GM18499 (cell line): ENCODE results near the gene STARD3NL.
"Not testable (repeated sequence)": the region's sequence is repeated elsewhere in the genome, so short reads cannot be mapped to it uniquely, and the experiment has no call there.

Source experiments
- ATAC-seq: cut with Tn5 transposase; IDR thresholded peaks from one replicate; pipeline ENCODE4 v1.9.1; 2021; ENCODE audit warnings: moderate number of reproducible peaks; ENCODE audit not compliant: insufficient read depth, unreplicated experiment

STARD3NL gene, protein sequence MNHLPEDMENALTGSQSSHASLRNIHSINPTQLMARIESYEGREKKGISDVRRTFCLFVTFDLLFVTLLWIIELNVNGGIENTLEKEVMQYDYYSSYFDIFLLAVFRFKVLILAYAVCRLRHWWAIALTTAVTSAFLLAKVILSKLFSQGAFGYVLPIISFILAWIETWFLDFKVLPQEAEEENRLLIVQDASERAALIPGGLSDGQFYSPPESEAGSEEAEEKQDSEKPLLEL

DNA sequence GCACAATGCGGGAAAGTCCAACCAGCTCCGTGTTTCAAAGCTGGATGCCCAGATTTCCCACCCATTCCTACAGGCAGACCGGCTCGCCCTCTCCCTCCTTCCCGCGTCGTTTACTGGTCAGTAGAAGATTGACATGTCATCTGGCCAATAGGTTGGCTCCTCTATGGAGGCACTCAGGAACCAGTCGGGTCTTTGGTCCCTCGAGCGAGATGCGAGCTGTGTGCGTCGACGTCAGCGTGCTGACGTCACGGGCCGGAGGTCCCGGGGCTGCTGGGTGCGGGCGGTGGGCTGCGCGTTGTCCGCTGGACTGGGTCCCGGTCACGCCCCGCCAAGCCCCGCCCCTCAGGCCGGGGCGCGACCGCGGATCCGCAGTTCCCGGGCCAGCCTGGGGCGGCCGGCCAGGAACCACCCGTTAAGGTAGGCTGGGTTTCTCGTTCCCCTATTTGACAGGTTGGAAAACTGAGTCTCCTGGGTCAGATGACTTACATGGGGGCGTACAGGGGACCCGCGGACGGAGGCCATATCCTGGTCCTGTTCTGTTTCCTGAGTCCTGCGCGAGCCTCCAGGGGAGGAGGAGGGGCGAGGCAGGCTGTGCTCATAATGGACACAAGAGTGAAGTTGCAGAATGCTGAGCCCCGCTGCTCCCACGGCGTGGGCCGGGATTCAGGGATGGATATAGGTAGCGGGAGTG, at the start of gene STARD3NL:
TSS of gene STARD3NL (plus strand) at position 242 of the 691 bp plus-strand sequence. CDS start 29,260 bp downstream, outside the sequence.
- ATAC-seq = peak; percentile 94

DNA sequence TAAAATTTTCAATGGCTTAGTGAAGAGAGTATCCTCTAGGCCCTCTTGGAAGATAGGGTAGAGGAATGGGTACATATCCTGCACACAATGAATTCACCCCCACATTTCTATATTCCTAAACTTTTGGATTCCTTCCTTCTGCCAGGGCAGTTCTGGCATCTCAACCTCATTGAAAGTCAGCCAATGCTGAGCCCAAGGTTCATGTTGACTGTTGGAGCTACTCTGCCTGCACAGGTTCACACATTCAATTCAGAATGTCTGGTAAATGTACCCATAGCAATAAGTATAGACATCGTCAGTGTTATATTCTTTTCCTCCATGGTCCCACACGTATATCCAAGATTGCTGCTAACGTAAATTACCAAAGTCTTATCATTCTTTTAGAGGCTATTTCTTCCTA, 48.9 kb upstream of the STARD3NL start:
- ATAC-seq = no peak

DNA sequence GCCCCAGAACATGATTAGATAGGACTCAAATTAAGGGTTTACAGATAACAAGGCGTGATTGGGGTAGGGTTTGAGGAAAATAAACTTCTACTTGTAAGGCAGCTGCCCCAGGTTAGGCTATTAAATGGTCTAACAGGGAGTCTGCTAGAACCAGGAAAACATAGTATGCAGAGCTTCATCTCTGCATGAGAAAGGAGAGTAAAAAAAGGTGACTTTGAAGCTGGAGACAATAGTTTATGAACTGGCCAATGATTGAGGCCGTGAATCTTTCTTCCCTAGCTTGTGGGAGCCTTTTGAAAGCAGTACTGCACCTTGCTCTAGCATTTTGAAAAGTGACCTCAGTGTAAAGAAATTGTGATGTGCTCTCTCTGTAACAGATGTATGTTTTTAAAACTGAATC, 48.5 kb upstream of the STARD3NL start:
- no peak for ATAC-seq

DNA sequence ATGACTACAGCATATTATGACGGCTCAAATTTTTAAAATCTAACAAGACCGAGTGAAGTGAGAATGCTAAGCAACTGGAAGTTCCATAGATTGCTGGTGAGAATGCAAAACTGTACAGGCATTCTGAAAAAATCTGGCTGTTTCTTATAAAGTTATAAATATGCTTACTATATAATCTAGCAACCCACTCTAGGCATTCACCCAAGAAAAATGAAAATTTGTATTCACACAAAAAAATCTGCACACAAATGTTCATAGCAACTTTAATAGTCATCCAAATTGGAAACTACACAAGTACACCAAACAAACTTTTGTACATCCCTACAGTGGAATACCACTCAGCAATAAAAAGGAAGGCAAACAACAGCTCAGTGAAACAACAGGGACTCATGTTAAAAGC, 39.9 kb upstream of the STARD3NL start:
- no peak for ATAC-seq

DNA sequence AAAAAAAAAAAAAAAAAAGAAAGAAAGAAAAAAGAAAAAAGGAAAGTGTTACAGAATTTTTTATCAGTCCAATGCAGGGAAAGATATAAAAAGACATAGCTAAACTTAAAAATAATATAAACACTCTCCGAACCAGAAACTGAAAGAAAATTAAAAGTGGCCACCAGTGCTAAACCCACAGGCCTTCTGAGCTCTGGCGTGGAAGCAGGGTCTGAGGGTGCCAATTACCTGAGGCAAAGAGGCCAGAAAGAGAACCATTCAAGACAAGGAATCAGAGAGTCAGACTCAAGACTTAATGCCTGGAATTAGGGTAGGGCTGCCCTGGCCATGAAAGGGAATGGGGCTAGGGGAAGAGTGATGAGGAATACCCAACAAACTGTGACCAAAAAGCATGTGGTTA, 36.9 kb upstream of the STARD3NL start:
- ATAC-seq = no peak

DNA sequence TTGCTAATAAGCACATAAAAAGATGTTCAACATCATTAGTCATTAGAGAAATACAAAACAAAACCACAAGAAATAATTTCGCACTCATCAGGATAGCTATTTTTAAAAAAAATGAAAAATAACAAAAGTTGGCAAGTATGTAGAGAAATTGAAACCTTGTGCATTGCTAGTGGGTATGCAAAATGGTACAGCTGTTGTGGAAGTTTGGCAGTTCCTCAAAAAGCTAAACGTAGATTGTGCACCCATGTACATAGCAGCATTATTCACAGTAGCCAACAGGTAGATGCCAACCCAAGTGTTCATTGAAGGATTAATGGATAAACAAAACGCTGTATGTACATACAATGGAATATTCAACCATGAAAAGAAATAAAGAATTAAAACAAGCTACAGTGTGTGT, 35.3 kb upstream of the STARD3NL start:
- peak; percentile 64 for ATAC-seq

DNA sequence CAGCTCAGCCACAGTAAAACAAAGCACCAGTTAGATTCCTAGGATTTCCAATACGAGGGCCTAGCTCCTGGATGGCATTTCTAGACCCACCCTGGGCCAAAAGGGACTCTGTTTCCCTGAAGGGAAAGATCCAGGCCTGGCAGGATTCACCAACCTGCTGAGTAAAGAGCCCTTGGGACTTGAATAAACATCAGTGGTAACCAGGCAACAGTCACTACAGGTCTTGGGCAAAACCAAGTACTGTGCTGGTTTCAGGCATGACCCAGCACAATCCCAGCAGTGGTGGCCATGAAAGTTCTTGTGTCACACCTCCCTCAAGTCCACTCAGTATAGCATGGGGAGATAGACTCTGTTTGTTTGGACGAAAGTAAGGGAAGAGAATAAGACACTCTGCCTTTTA, 31.0 kb upstream of the STARD3NL start:
- no peak for ATAC-seq

DNA sequence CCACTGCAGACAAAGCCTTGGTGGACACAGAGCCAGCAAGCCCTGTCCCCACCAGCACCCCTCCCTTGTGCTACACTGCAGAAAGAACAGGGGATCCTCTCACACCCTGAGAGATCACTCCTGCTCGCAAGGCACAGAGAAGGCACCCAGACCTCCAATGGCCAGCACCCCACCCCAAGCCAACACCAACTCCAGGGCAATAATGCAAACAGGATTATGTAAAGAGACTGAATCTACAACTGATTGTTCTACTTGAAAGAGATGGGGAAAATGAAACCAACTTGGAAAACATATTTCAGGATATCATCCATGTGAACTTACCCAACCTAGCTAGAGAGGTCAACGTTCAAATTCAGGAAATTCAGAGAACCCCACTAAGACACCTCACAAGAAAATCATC, 26.5 kb upstream of the STARD3NL start:
- ATAC-seq = no peak

DNA sequence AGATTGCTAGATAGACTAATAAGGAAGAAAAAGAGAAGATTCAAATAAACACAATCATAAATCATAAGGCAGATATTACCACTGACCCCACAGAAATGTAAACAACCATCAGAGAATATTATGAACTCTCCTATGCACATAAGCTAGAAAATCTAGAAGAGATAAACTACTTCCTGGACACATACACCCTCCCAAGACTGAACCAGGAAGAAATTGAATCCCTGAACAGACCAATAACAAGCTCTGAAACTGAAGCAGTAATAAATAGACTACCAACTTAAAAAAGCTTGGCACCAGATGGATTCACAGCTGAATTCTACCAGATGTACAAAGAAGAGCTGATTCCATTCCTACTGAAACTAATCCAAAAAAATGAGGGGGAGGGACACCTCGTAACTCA, 24.5 kb upstream of the STARD3NL start:
- no peak for ATAC-seq

DNA sequence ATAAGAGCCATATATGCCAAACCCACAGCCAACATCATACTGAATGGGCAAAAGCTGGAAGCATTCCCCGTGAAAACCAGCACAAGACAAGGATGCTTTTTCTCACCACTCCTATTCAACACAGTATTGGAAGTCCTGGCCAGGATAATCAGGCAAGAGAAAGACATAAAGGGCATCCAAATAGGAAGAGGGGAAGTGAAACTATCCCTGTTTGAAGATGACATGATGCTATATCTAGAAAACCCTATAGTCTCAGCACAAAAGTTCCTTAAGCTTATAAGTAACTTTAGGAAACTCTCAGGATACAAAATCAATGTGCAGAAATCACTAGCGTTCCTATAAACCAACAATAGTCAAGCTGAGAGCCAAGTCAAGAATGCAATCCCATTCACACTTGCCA, 23.8 kb upstream of the STARD3NL start:
- no peak for ATAC-seq

DNA sequence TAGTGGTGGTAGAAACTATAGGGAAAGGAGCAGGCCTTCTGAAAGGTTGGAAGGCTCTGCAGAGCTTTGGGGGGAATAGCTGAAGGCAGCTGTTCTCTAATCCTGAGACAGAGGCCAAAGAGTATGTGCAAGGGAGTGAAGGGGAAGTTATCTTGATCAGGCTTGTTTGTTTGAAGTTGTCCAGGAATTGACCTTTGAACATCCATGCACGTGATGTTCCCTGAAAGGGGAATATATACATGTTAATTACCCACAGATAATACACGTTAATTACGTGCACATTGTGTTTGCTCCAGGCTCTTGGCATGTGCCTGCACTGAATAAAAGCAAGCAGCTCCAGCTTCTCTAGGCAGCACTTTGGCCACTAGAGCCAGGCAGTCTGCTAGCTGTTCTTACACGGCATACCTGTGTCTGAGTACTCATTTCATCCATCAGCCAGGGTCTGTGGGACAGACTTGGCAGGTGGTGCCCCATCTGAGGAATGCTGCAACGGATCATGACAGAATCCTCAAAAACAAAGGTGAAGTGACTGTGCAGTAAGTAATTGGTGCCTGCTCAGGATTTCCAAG, 18.0 kb upstream of the STARD3NL start:
- ATAC-seq = no peak

DNA sequence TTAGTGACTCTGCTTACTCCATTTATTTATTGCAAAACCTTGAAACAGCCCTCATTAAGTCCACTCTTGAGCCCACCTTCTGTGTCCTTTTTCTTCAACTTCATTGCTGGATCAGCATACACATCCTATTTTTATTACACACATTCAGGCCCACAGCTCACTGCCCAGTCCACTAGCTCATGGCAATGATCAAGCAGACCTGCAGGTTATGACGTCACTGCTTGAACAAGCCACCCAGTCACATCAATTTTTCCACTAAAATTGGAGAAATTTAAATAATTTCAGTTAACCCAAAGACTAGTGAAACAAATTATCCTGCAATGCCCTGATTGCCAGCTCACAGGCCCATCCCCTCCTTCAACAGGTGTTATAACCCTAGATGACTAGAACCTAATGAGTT, 16.0 kb upstream of the STARD3NL start:
- ATAC-seq = no peak

DNA sequence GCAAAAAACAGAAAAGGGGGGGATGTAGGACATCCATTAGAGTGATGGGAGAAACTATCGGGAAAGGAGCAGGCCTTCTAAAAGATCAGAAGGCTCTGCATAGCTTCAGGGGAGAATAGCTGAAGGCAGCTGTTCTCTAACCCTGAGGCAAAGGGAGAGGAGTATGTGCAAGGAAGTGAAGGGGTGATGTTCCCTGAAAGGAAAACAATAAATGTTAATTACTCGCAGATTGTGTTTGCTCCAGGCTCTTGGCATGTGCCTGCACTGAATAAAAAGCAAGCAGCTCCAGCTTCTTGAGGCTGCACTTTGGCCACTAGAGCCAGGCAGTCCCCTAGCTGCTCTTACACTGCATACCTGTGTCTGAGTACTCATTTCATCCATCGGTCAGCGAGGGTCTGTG, 14.4 kb upstream of the STARD3NL start:
- ATAC-seq = no peak

DNA sequence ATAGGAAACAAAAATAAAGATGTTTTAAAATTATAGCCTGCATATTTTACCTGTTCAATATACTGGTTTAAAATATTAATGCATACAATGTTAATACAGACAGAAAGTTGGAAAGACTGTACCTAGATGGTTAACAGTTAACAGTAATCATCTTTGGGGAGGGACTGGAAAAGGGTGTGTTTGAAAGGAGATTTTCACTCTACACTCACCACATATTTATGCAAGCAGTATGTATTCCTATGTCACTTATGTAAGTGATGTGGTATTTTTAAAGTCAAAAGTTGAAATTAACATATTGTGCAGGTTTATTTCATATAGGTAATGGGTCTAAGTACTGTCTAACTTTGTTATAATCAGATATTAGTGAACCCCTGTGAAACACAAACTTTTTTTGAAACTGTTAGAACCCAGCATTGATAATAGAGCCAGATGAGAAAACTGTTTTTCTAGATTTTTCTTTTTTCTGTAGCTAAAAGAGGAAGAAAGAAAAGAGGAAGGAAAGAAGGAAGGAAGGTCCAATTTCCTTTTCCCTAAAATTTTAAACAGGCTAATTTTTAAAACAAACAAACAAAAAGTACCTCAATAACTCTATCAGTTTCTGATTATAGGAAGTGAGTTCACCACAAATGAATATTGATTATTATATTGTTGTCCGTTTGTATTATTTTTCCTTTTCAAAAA, 9.0 kb upstream of the STARD3NL start:
- no peak for ATAC-seq

DNA sequence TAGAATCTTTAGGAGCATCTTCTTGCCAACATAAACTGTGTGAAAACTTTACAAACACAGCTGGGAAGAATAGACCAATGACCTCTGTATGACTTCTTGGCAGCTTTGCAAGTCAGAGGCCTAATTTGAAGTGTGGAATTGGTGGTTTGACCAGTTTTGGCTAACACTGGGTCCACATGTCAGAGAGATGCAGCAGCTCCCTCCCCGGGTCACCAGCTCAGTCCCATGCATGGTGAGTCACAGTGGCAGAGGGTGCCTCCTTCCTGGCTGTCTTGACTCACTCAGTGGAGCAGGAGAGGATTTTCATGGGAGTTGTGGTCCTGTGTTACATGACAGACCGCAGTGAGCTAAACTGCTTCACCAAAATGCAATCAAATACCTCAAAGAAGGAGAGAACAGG, 8.2 kb upstream of the STARD3NL start:
- ATAC-seq = no peak

DNA sequence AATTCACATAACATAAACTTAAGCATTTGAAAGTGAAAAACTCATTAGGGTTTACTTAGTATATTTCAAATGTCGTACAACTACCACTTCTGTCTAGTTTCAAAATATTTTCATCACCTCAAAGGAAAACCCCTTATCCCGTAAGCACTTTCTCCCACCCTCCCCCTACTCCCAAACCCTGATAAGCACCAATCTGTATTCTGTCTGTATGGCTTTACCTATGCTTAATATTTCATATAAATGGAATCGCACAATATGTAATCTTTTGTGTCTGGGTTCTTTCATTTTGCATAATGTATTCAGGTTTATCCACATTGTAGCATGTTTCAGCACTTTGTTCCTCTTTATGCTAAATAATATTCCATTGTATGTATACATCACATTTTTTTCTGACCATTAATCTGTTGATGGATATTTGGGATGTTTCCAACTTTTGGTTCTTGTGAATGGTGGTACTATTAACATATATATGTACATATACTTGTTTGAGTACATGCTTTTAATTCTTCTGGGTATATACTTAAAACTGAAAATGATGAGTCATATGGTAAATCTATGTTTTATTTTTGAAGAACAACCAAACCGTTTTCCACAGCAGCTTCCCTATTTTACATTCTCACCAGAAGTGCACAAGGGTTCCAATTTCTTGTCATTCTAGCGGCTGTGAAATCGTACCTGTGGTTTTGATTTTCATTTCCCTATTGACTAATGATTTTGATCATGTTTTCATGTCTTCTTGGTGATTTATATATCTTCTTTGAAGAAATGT, 6.2 kb upstream of the STARD3NL start:
- peak; percentile 55 for ATAC-seq

DNA sequence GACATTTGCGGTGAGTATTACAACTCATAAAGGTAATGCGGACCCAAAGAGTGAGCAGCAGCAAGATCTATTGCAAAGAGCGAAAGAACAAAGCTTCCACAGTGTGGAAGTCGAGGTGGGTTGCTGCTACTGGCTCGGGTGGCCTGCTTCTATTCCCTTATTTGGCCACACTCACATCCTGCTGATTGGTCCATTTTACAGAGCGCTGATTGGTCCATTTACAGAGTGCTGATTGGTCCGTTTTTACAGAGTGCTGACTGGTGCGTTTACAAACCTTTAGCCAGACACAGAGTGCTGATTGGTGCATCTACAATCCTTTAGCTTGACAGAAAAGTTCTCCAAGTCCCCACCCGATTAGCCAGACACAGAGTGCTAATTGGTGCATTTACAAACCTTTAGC, 2.5 kb upstream of the STARD3NL start:
- ATAC-seq = not testable (repeated sequence)

DNA sequence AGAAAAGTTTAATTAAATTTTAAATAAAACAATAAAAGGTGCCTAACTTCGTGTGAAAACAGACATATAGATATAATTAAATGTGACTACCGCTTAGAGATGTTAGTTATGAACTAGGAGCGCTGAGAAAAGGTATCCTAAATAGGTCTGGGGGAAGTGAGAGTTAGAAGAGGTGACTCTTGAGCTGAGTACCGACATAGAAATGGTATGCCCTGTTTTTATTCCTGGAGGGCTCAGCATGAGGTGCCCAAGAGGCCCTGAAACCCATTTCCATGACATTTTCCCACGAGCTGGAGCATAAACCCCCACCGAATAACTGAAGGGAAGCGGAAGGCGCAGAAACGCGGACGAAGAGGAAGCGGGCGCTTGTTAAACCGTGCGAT, 433 bp upstream of the STARD3NL start:
- ATAC-seq = peak; percentile 14

DNA sequence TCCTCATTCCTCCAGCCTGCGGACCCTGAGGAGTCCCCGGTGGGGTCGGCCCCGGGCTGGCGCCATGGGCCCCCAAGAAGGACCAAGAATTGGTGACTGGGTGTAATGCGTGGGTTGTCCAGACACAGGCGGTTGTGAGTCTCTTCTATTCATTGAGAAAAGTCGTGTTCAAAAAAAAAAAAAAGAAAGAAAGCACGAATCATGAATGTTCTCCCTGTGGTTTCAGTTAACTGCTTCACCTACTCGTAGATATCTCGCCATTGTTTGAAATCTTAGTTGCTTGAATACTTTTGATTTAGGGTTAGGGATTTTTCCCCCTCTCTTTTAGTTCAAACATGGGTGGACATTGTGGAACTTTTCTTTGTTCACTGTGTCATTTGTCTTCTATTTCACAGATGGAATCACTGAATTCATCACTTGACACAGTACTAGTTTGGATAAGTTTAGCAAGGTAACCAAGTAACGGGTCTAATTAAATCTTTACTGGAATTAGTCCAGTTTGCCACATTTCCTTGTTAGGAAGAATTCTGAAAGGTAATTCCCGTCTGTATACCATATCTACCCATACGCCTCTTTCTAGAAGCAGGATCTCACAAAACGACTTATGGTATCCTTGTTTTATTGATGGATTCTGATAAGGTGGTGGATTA, 775 bp downstream of the STARD3NL start:
- peak; percentile 17 for ATAC-seq

DNA sequence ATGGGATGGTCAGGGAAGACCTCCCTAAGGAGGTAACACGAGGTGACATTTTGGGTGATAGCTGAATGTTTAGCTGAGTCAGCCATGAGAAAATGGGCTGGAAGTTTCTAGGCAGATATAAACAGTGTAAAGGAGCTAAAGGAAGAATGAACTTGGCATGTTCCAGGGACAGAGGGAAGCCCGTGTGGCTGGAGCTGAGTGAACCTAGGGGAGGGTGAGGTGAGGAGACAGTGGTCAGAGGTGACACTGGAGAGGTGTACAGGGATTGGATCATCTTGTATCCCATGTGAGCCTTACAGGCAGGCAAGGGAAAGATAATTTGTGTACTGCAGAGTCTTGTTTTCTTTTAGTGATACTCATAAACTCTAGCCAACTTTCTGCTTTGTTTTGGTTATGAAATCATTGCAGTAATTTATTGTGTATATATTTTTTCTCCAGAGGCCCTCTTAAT, 1.8 kb downstream of the STARD3NL start:
- ATAC-seq = no peak
